IMR-90 (cell line): ENCODE data around the gene RALGAPA1. TPM values are rescaled to one million over a fixed set of nuclear protein-coding genes. Genes with fewer than 3 reads are reported as not detected.

Source experiments
- ATAC-seq: fragments of 200-7000 bp; cut with Tn5 transposase; 2 replicates; pipeline ENCODE4 v1.9.1; 2020; ENCODE audit warnings: low read depth, mild to moderate bottlenecking, moderate library complexity
- BruUV-seq: library from RNA; stranded (reverse); fragments of 400-500 nt; replicated peaks from 2 replicates; lab custom pipeline; 2021; lab: Mats Ljungman, UMichigan
- CTCF ChIA-PET: fragments of 300-600 bp; formaldehyde crosslinking; extraction: SDS; loops from one replicate; lab custom pipeline; 2021; ENCODE audit warnings: antibody characterized with exemption; lab: Yijun Ruan, JAX
- POLR2A ChIA-PET: fragments of 300-600 bp; sonication (Branson Sonifier 250); formaldehyde crosslinking; loops from one replicate; lab custom pipeline; 2022; ENCODE audit warnings: antibody characterized with exemption; ENCODE audit not compliant: unreplicated experiment; lab: Charles Lee
- DNase-seq: peaks from one replicate; pipeline ENCODE4 v3.0.0; 2013
- H2AFZ ChIP-seq: replicated peaks from 2 replicates; pipeline ENCODE3; 2013; ENCODE audit warnings: low read length, mild to moderate bottlenecking; ENCODE audit not compliant: poor library complexity
- H2AK5ac ChIP-seq: 2 replicates; pipeline ENCODE4 v1.6.1; 2013; ENCODE audit warnings: low read depth, low read length, inconsistent platforms
- H2AK9ac ChIP-seq: replicated peaks from 2 replicates; pipeline ENCODE3; 2013; ENCODE audit warnings: mild to moderate bottlenecking, low read depth, low read length, moderate library complexity; ENCODE audit not compliant: poor library complexity
- H2BK120ac ChIP-seq: 2 replicates; pipeline ENCODE4 v1.6.1; 2013; ENCODE audit warnings: low read depth, low read length, inconsistent platforms
- H2BK15ac ChIP-seq: 3 replicates; pipeline ENCODE4 v1.6.1; 2013; ENCODE audit warnings: low read depth, low read length, inconsistent platforms
- H2BK20ac ChIP-seq: 2 replicates; pipeline ENCODE4 v1.6.1; 2013; ENCODE audit warnings: low read depth, mild to moderate bottlenecking, inconsistent platforms, low read length, moderate library complexity
- H2BK5ac ChIP-seq: 2 replicates; pipeline ENCODE4 v1.6.1; 2013; ENCODE audit warnings: mild to moderate bottlenecking, low read depth, low read length, inconsistent platforms; ENCODE audit not compliant: poor library complexity, severe bottlenecking
- H3K14ac ChIP-seq: replicated peaks from 2 replicates; pipeline ENCODE4 v1.6.1; 2013; ENCODE audit warnings: low read depth, low read length, inconsistent platforms
- H3K18ac ChIP-seq: 2 replicates; pipeline ENCODE4 v1.6.1; 2013; ENCODE audit warnings: low read depth, low read length, control low read depth
- H3K23ac ChIP-seq: 2 replicates; pipeline ENCODE4 v1.6.1; 2013; ENCODE audit warnings: low read depth, low read length, inconsistent platforms
- H3K27ac ChIP-seq: 2 replicates; pipeline ENCODE4 v1.5.1; 2013; ENCODE audit warnings: mild to moderate bottlenecking, control low read depth, low read length; ENCODE audit not compliant: insufficient read depth
- H3K27me3 ChIP-seq: 2 replicates; pipeline ENCODE4 v1.6.1; 2013; ENCODE audit warnings: low read length; ENCODE audit not compliant: control insufficient read depth, insufficient read depth
- H3K36me3 ChIP-seq: 2 replicates; pipeline ENCODE4 v1.6.1; 2013; ENCODE audit warnings: low read length, mixed read lengths; ENCODE audit not compliant: control insufficient read depth, insufficient read depth
- H3K4ac ChIP-seq: 2 replicates; pipeline ENCODE4 v1.6.1; 2013; ENCODE audit warnings: low read depth, low read length, inconsistent platforms
- H3K4me1 ChIP-seq: 2 replicates; pipeline ENCODE4 v1.6.1; 2013; ENCODE audit warnings: low read length, mixed read lengths; ENCODE audit not compliant: control insufficient read depth, insufficient read depth
- H3K4me2 ChIP-seq: 2 replicates; pipeline ENCODE4 v1.6.1; 2013; ENCODE audit warnings: low read depth, mild to moderate bottlenecking, control low read depth, low read length, moderate library complexity
- H3K4me3 ChIP-seq: 2 replicates; pipeline ENCODE4 v1.5.1; 2013; ENCODE audit warnings: low read depth, mild to moderate bottlenecking, control low read depth, low read length, moderate library complexity; ENCODE audit not compliant: insufficient read depth
- H3K56ac ChIP-seq: 2 replicates; pipeline ENCODE4 v1.6.1; 2013; ENCODE audit warnings: low read length, inconsistent platforms; ENCODE audit not compliant: insufficient read depth; ENCODE audit errors: extremely low read depth
- H3K79me1 ChIP-seq, 2 experiments: 2 replicates each; pipeline ENCODE4 v1.6.1; 2013; ENCODE audit warnings: low read length in 2 of 2, inconsistent platforms in 1 of 2, low read depth in 1 of 2
- H3K9ac ChIP-seq: 2 replicates; pipeline ENCODE4 v1.6.1; 2013; ENCODE audit warnings: low read depth, low read length, control low read depth
- H3K9me1 ChIP-seq: 2 replicates; pipeline ENCODE4 v1.6.1; 2013; ENCODE audit warnings: low read length, inconsistent platforms; ENCODE audit not compliant: insufficient read depth
- H3K9me3 ChIP-seq: 2 replicates; pipeline ENCODE4 v1.6.1; 2013; ENCODE audit warnings: low read length; ENCODE audit not compliant: control insufficient read depth, insufficient read depth
- H4K20me1 ChIP-seq: 2 replicates; pipeline ENCODE4 v1.6.1; 2013; ENCODE audit warnings: low read length, inconsistent platforms; ENCODE audit not compliant: insufficient read depth
- H4K5ac ChIP-seq: 2 replicates; pipeline ENCODE4 v1.6.1; 2013; ENCODE audit warnings: mild to moderate bottlenecking, low read depth, low read length, control low read depth
- H4K8ac ChIP-seq, 2 experiments: 2 replicates each; pipeline ENCODE4 v1.6.1; 2013; ENCODE audit warnings: low read depth in 2 of 2, low read length in 2 of 2, control low read depth in 1 of 2, inconsistent platforms in 1 of 2
- H4K91ac ChIP-seq: 2 replicates; pipeline ENCODE4 v1.6.1; 2013; ENCODE audit warnings: low read depth, low read length, inconsistent platforms; ENCODE audit not compliant: insufficient read depth
- CEBPB ChIP-seq: IDR thresholded peaks from 2 replicates; pipeline ENCODE4 v1.6.1; 2012; ENCODE audit warnings: low read depth, low read length, improper control_type of control experiment
- FOS ChIP-seq: fragments of 150-350 bp; IDR thresholded peaks from 2 replicates; pipeline ENCODE4 v1.6.1; 2016; ENCODE audit warnings: low read depth, low read length
- POLR2A ChIP-seq: IDR thresholded peaks from 2 replicates; pipeline ENCODE4 v1.6.1; 2012; ENCODE audit warnings: mild to moderate bottlenecking, low read depth, low read length
- RFX5 ChIP-seq: IDR thresholded peaks from 2 replicates; pipeline ENCODE4 v1.8.0; 2012; ENCODE audit warnings: low read depth, mild to moderate bottlenecking, low read length, moderate library complexity
- SMC3 ChIP-seq: fragments of 150-350 bp; IDR thresholded peaks from 2 replicates; pipeline ENCODE4 v1.6.1; 2016; ENCODE audit warnings: low read depth, mild to moderate bottlenecking, antibody characterized with exemption, low read length, moderate library complexity
- WGBS, 2 experiments: methylation state at CpG; one replicate each; pipeline versions ENCODE4 v1.1.5 to v1.1.7; 2013; ENCODE audit warnings: missing lambda C conversion rate in 2 of 2; ENCODE audit not compliant: insufficient read length in 1 of 2; ENCODE audit errors: extremely low coverage in 2 of 2; 5-methylcytosine and 5-hydroxymethylcytosine counted together
- dilution Hi-C: fragments of 300-500 bp; cut with HindIII; formaldehyde crosslinking; loops from one replicate; pipeline ENCODE4 v1.14.3; 2018; ENCODE audit warnings: low sequenced_read_pairs; ENCODE audit not compliant: unreplicated experiment
- in situ Hi-C: fragments of 300-500 bp; cut with MboI; formaldehyde crosslinking; loops from 3 replicates; pipeline ENCODE4 v1.14.3; 2019; ENCODE audit warnings: low sequenced_read_pairs, inconsistent platforms, mixed read lengths
- intact Hi-C: fragments of 100-400 bp; cut with micrococcal nuclease; formaldehyde crosslinking; loops from 2 replicates; pipeline ENCODE4 v1.10.0; 2022
- polyA plus RNA-seq, 3 experiments: library from polyadenylated mRNA; depleted of rRNA; stranded (reverse); fragments of >200 nt; gene quantifications; 2 replicates each; pipeline ENCODE4 v1.2.3, GENCODE V29; 2012; ENCODE audit warnings: low replicate concordance in 1 of 3
- total RNA-seq: library from RNA; depleted of rRNA; stranded (reverse); fragments of >200 nt; gene quantifications from 2 replicates; pipeline ENCODE4 v1.2.3, GENCODE V29; 2012

RALGAPA1 gene
- total and polyA plus RNA-seq, 2 of the 4 experiments (the other 2 are of a cell fraction): 5.1 to 25.6 TPM

DNA sequence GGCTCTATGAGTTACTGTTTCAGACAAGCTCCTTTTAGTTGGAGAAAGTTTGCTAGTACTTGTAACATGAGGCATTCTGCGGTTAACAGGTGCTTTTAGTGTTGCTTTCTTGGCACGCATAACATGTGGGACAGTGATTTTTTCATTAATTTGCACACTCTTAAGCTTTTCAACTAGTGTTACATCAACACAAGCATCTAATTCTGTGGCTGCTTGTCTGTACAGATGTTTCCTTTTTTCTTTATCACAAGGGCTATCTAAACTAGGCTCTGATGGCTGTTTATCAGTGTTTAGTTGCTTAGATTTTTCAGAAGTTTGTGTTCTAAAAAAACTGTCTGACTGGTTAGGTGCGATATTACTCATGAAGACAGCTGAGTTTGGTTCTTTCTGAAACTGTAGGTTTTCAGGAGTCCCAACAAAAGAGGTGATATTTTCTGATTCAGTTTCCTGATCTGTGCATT, 120.1 kb downstream of the RALGAPA1 start:
- H4K8ac ChIP-seq: no peak overlapping the region
- no TSS peak for BruUV-seq
- WGBS, 2 experiments: no CpG with 5 or more reads among the region's 3 CpGs
- CTCF ChIA-PET: interaction anchor here (0.7 kb wide), 1 partner anchor 9 kb away, joined by 3 read pairs; no protein-coding TSS in a partner anchor
- H3K4me3 ChIP-seq: no peak overlapping the region
- no peak for DNase-seq
- no peaks in the 10 kb centered on the region for H3K9me1 ChIP-seq
- H2AK9ac ChIP-seq: no peak overlapping the region
- no peak overlapping the region for H2AFZ ChIP-seq
- no peak overlapping the region for H3K27ac ChIP-seq
- H2BK5ac ChIP-seq: no peak overlapping the region
- no peak overlapping the region for H2AK5ac ChIP-seq
- H3K4me2 ChIP-seq: no peak overlapping the region
- H3K14ac ChIP-seq: no peak overlapping the region
- H2BK15ac ChIP-seq: no peak overlapping the region
- H4K91ac ChIP-seq: no peak overlapping the region
- H2BK120ac ChIP-seq: no peak overlapping the region
- no peaks in the 10 kb centered on the region for H3K79me1 ChIP-seq
- TF ChIP-seq RFX5 (no peak), CEBPB (no peak), SMC3 (no peak), FOS (no peak), POLR2A (no peak)
- no peaks in the 10 kb centered on the region for H3K36me3 ChIP-seq
- H3K4me1 ChIP-seq: peaks cover 4% of the 10 kb centered on the region
- no peaks in the 10 kb centered on the region for H3K27me3 ChIP-seq
- H4K20me1 ChIP-seq: no peaks in the 10 kb centered on the region
- no peak overlapping the region for H4K5ac ChIP-seq
- H3K56ac ChIP-seq: no peak overlapping the region
- no peak overlapping the region for H3K23ac ChIP-seq
- H3K18ac ChIP-seq: no peak overlapping the region
- no peak for ATAC-seq
- H2BK20ac ChIP-seq: no peak overlapping the region
- intact Hi-C loops: loop anchor here (5.0 kb wide), 3 partner anchors 118 to 547 kb away; partner anchors contain the start of genes INSM2 and RALGAPA1
- POLR2A ChIA-PET: no interaction called here
- dilution Hi-C loops: loop anchor here (25.0 kb wide), 1 partner anchor 252 kb away; no protein-coding TSS in a partner anchor
- in situ Hi-C loops: loop anchor here (10.0 kb wide), 2 partner anchors 264 to 544 kb away; no protein-coding TSS in a partner anchor
- H3K9ac ChIP-seq: no peak overlapping the region
- no peaks in the 10 kb centered on the region for H3K9me3 ChIP-seq
- H3K4ac ChIP-seq: no peak overlapping the region
